Right atrium auricular region (tissue), 2 donors: ENCODE data around the gene BUB1. TPM values are rescaled to one million over a fixed set of nuclear protein-coding genes. Genes with fewer than 3 reads are reported as not detected.

ENCODE experiments used
- DNase-seq: peaks from one replicate; pipeline ENCODE4 v3.0.0-alpha.2; 2019; ENCODE audit warnings: low spot score
- H3K27ac ChIP-seq, 2 donors: fragments of 200-600 bp; sonication (generic); 1 replicate in 1 of 2; 2 replicates in 1 of 2; pipeline ENCODE4 v1.5.1; 2016 to 2019
- H3K27me3 ChIP-seq, 2 donors: fragments of 200-600 bp; sonication (generic); one replicate each; pipeline versions ENCODE4 v1.5.1 to v1.6.0; 2017 to 2019
- H3K36me3 ChIP-seq: fragments of 200-600 bp; sonication (generic); one replicate; pipeline ENCODE4 v1.5.1; 2016
- H3K4me1 ChIP-seq, 2 donors: fragments of 200-600 bp; sonication (generic); one replicate each; pipeline versions ENCODE4 v1.5.1 to v1.6.0; 2017 to 2019
- H3K4me3 ChIP-seq, 2 donors: fragments of 200-600 bp; sonication (generic); 1 replicate in 1 of 2; 2 replicates in 1 of 2; pipeline ENCODE4 v1.5.1; 2017 to 2019; ENCODE audit warnings: mild to moderate bottlenecking in 1 of 2, moderate library complexity in 1 of 2
- H3K9me3 ChIP-seq, 2 donors: fragments of 200-600 bp; sonication (generic); one replicate each; pipeline ENCODE4 v1.5.1; 2019
- CTCF ChIP-seq, 2 donors: fragments of 200-600 bp; sonication (generic); IDR thresholded peaks; one replicate each; pipeline ENCODE4 v1.5.1; 2019; ENCODE audit warnings: antibody characterized with exemption in 2 of 2
- total RNA-seq, 2 donors: library from RNA; depleted of rRNA; stranded (reverse); fragments of >200 nt; gene quantifications; one replicate each; pipeline ENCODE4 v1.1.0, GENCODE V29; 2016

The BUB1 gene
- total RNA-seq, 2 donors from 2014 or later = 0.28 to 1.4 TPM

DNA sequence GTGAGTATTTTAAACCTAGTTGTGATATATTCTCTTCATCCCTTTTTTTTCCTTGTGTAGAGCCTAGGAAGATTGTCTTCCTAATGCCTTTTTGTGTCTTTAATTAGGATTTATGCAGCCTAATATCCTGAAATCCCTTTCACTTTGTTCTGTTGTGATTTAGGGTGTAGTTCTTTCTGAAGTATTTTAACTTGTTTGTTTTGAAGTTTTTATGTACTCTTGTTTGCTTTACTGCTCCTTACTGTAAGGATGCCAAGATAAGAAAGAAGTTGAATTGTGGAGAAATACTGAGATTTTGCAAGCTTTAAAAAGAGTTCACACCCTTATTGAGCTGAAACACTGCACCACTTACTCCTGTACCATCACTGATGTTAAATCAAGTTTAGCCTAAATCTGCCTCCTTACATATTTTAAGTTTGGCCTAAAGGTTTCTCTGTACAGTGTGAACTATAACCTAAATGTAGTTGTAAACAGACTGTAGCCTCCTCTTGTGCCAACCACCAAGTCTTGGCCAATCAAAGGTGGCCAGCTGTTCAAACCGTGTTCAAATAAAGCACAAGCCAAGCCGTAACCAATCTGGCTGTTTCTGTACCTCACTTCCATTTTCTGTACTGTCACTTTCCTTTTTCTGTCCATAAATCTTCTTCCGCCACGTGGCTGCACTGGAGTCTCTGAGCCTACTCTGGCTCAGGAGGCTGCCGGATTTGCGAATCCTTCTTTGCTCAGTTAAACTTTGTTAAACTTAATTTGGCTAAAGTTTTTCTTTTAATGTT lies 36.8 kb upstream of the BUB1 start:
- no peaks in the 10 kb centered on the region for H3K27me3 ChIP-seq
- TF ChIP-seq CTCF (IDR thresholded peaks at IDR 0.05) = no peak
- H3K36me3 ChIP-seq = no peaks in the 10 kb centered on the region
- no peak for DNase-seq
- no peak overlapping the region for H3K27ac ChIP-seq
- H3K4me3 ChIP-seq = no peak overlapping the region
- H3K9me3 ChIP-seq = no peaks in the 10 kb centered on the region
- no peaks in the 10 kb centered on the region for H3K4me1 ChIP-seq

DNA sequence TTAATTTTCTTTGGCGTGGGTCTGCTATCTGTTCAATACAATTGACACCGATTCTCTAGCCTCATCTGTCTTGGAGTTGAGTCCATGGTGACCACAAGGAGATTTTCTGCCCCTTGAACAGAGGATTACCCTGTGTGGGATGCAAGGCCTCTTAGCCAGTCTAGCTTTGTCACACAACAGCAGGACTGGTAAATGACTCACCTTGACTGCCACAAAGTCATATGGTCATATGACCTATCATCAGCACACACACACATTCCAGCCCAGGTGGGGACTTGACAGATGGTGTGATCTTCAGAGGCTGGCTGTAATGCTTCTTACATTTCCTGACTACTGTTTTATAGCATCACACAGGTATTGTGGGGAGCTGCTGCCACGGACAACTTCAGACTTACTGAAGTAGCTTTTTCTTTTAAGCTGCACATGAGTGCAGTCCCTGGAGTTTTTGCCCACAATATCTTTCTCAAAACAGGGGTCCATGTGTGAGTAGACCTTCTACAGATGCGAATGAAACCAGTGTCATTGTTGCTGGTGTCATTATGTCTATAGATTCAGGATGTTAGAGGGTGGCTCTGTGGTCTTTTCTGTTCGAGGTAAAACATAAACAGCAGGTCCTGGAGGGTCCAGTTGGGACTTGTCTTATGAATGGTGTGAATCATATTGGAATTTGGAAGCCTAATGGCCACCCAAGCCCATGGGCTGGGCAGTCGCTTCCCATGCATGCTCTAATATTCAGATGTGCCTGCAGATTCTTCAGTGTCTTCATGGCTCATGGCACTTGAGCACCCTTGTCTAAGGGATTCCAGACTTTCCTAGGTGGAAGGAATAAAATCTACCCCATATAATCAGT lies 35.9 kb upstream of the BUB1 start:
- H3K9me3 ChIP-seq = no peaks in the 10 kb centered on the region
- no peak overlapping the region for H3K27ac ChIP-seq
- H3K4me3 ChIP-seq = no peak overlapping the region
- H3K4me1 ChIP-seq = no peaks in the 10 kb centered on the region
- no peaks in the 10 kb centered on the region for H3K36me3 ChIP-seq
- DNase-seq = no peak
- no peaks in the 10 kb centered on the region for H3K27me3 ChIP-seq
- no peak for TF ChIP-seq CTCF (IDR thresholded peaks at IDR 0.05)

DNA sequence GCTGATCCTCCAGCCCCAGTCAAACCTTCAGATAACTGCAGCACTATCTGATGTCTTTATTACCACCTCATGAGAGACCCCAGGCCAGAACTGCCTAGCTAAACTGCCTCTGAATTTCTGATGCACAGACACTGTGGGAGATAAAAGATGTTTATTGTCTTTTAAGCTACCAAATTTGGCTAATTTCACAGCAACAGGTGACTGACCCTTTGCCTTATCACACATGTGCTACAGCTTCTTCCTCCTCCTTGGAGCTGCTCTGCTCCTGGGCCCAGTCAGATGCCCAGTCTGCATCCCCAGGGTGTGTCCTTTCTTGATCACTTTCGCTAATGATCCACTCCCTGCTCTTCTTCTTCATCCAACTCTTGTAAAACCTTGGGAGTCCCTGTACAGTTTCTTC lies 34.9 kb upstream of the BUB1 start:
- Histone ChIP-seq H3K27me3 (no peaks in the 10 kb centered on the region), H3K36me3 (no peaks in the 10 kb centered on the region), H3K27ac (no peak overlapping the region), H3K9me3 (no peaks in the 10 kb centered on the region), H3K4me3 (no peak overlapping the region), H3K4me1 (no peaks in the 10 kb centered on the region)
- no peak for DNase-seq
- TF ChIP-seq CTCF (IDR thresholded peaks at IDR 0.05) = no peak

DNA sequence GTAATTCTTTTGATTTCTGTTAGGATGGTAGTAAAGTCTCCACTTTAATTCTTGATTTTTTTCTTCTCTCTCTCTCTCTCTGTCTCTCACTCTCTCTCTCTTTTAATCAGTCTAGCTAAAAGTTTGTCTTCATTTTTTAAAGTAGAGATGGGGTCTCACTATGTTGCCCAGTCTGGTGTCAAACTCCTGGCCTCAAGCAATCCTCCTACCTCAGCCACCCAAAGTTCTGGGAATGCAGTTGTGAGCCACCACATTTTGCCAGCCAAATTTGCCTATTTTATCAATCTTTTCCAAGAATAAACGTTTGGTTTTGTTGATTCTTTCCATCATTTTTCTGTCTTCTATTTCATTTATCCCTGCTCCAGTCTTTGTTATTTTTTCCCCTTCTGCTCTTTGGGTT lies 30.6 kb upstream of the BUB1 start:
- H3K27ac ChIP-seq = no peak overlapping the region
- H3K36me3 ChIP-seq = no peaks in the 10 kb centered on the region
- no peak overlapping the region for H3K4me3 ChIP-seq
- no peaks in the 10 kb centered on the region for H3K4me1 ChIP-seq
- H3K27me3 ChIP-seq = no peaks in the 10 kb centered on the region
- TF ChIP-seq CTCF (IDR thresholded peaks at IDR 0.05) = no peak
- no peak for DNase-seq
- H3K9me3 ChIP-seq = no peaks in the 10 kb centered on the region

GRCh38 chr2:110707386-110707965 lies 29.6 kb upstream of the BUB1 start:
- Histone ChIP-seq H3K4me3 (no peak overlapping the region), H3K36me3 (no peaks in the 10 kb centered on the region), H3K27ac (no peak overlapping the region), H3K9me3 (no peaks in the 10 kb centered on the region), H3K4me1 (no peaks in the 10 kb centered on the region), H3K27me3 (no peaks in the 10 kb centered on the region)
- no peak for TF ChIP-seq CTCF (IDR thresholded peaks at IDR 0.05)
- DNase-seq = no peak
